Lower leg skin (tissue), 3 donors: ENCODE data around the gene FAM171A1.

Source experiments
- POLR2A ChIP-seq, 2 donors: fragments of 450-650 bp; IDR thresholded peaks; one replicate each; pipeline ENCODE4 v1.6.1; 2016 to 2017; ENCODE audit warnings: antibody characterized with exemption in 2 of 2, mild to moderate bottlenecking in 1 of 2, moderate library complexity in 1 of 2
- TF ChIP-seq, protein P1 (sequence below), 3 donors: fragments of 450-650 bp; IDR thresholded peaks; one replicate each; pipeline ENCODE4 v1.5.1; 2016; ENCODE audit warnings: antibody characterized with exemption in 3 of 3, mild to moderate bottlenecking in 3 of 3, moderate library complexity in 2 of 3

DNA sequence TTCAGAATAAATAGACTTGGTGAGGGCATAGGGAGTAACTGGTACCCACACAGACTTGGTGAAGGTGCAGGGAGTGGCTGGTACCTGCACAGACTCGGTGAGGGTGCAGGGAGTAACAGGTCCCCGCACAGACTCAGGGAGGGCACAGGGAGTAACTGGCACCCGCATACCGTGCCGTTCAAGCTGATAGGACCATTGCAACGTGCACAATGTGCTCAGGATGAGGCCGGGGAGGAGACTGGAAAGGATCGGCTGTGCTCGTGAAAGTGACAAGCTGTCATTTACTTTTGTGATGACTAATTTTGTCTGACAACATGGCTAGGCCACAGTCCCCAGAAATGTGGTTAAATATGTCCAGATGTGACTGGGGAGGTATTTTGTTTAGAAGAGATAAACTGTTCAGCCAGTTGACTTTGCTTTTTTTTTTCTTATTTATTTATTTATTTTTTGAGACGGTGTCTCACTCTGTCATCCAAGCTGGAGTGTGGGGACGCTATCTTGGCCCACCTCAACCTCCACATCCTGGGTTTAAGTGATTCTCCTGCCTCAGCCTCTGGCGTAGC lies 126.4 kb downstream of the FAM171A1 start:
- TF ChIP-seq, protein P1, sequence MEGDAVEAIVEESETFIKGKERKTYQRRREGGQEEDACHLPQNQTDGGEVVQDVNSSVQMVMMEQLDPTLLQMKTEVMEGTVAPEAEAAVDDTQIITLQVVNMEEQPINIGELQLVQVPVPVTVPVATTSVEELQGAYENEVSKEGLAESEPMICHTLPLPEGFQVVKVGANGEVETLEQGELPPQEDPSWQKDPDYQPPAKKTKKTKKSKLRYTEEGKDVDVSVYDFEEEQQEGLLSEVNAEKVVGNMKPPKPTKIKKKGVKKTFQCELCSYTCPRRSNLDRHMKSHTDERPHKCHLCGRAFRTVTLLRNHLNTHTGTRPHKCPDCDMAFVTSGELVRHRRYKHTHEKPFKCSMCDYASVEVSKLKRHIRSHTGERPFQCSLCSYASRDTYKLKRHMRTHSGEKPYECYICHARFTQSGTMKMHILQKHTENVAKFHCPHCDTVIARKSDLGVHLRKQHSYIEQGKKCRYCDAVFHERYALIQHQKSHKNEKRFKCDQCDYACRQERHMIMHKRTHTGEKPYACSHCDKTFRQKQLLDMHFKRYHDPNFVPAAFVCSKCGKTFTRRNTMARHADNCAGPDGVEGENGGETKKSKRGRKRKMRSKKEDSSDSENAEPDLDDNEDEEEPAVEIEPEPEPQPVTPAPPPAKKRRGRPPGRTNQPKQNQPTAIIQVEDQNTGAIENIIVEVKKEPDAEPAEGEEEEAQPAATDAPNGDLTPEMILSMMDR (IDR thresholded peaks at IDR 0.05), result no peak
- no peak for TF ChIP-seq POLR2A (IDR thresholded peaks at IDR 0.05)
